GM23338 (cell line): Measurements from ENCODE around the gene ZSWIM3. TPM values are rescaled to one million over a fixed set of nuclear protein-coding genes. Genes with fewer than 3 reads are reported as not detected.

ENCODE experiments used
- ATAC-seq: fragments of 200-7000 bp; cut with Tn5 transposase; 3 replicates; pipeline ENCODE4 v1.9.1; 2020
- DNase-seq: peaks from one replicate; pipeline ENCODE4 v3.0.0-alpha.2; 2015; ENCODE audit warnings: low spot score
- H2AFZ ChIP-seq: fragments of 200-600 bp; sonication (generic); 2 replicates; pipeline ENCODE4 v1.8.0; 2016; ENCODE audit warnings: antibody characterized with exemption, mild to moderate bottlenecking, moderate library complexity
- H3F3A ChIP-seq: fragments of 200-600 bp; sonication (generic); replicated peaks from 2 replicates; pipeline ENCODE4 v1.8.0; 2017; ENCODE audit warnings: antibody characterized with exemption, mixed run types, low read depth
- H3K27ac ChIP-seq: fragments of 200-600 bp; sonication (generic); 2 replicates; pipeline ENCODE4 v1.6.1; 2016; ENCODE audit warnings: low read depth
- H3K27me3 ChIP-seq: fragments of 200-600 bp; sonication (generic); 2 replicates; pipeline ENCODE4 v1.8.0; 2016; ENCODE audit warnings: mild to moderate bottlenecking, mixed run types, moderate library complexity; ENCODE audit not compliant: insufficient read depth
- H3K36me3 ChIP-seq: fragments of 200-600 bp; sonication (generic); 2 replicates; pipeline ENCODE4 v1.8.0; 2016; ENCODE audit warnings: mild to moderate bottlenecking; ENCODE audit not compliant: insufficient read depth
- H3K4me1 ChIP-seq: fragments of 200-600 bp; sonication (generic); 2 replicates; pipeline ENCODE4 v1.8.0; 2016; ENCODE audit warnings: mild to moderate bottlenecking, moderate library complexity; ENCODE audit not compliant: insufficient read depth
- H3K4me2 ChIP-seq: fragments of 200-600 bp; sonication (generic); 2 replicates; pipeline ENCODE4 v1.7.1; 2017; ENCODE audit warnings: mixed run types
- H3K4me3 ChIP-seq: fragments of 200-600 bp; sonication (generic); 2 replicates; pipeline ENCODE4 v1.6.1; 2016; ENCODE audit warnings: mixed run types
- H3K79me2 ChIP-seq: fragments of 200-600 bp; sonication (generic); replicated peaks from 2 replicates; pipeline ENCODE4 v1.8.0; 2017; ENCODE audit warnings: mild to moderate bottlenecking; ENCODE audit not compliant: insufficient read depth
- H3K9me2 ChIP-seq: fragments of 200-600 bp; sonication (generic); 2 replicates; pipeline ENCODE4 v1.8.0; 2017; ENCODE audit not compliant: insufficient read depth
- H4K20me1 ChIP-seq: fragments of 200-600 bp; sonication (generic); replicated peaks from 2 replicates; pipeline ENCODE4 v1.8.0; 2017; ENCODE audit warnings: mild to moderate bottlenecking; ENCODE audit not compliant: insufficient read depth
- H3K27ac Mint-ChIP-seq: 2 replicates; pipeline ENCODE4 v1.8.0; 2020; ENCODE audit warnings: inconsistent platforms, mild to moderate bottlenecking, moderate library complexity, mixed read lengths
- H3K27me3 Mint-ChIP-seq: 3 replicates; pipeline ENCODE4 v1.8.0; 2022; ENCODE audit warnings: low read depth, mild to moderate bottlenecking, moderate library complexity, mixed read lengths, inconsistent platforms; ENCODE audit not compliant: insufficient read depth, poor library complexity
- H3K36me3 Mint-ChIP-seq: 3 replicates; pipeline ENCODE4 v1.8.0; 2021; ENCODE audit warnings: low read depth, mild to moderate bottlenecking, inconsistent platforms, moderate library complexity, mixed read lengths
- H3K4me1 Mint-ChIP-seq: 3 replicates; pipeline ENCODE4 v1.8.0; 2020; ENCODE audit warnings: mild to moderate bottlenecking, inconsistent platforms, mixed read lengths
- H3K4me3 Mint-ChIP-seq: 3 replicates; pipeline ENCODE4 v1.8.0; 2021; ENCODE audit warnings: moderate library complexity, mild to moderate bottlenecking, inconsistent platforms, mixed read lengths
- H3K9me3 Mint-ChIP-seq: 3 replicates; pipeline ENCODE4 v1.8.0; 2020; ENCODE audit warnings: moderate library complexity, mild to moderate bottlenecking, inconsistent platforms, mixed read lengths
- CREB1 ChIP-seq: fragments of 250-450 bp; sonication (Bioruptor Pico); IDR thresholded peaks from 2 replicates; pipeline ENCODE4 v1.5.0; 2020; ENCODE audit warnings: low read depth, mild to moderate bottlenecking, moderate library complexity
- CTCF ChIP-seq, 2 experiments: fragments of 200-600 bp in 1 of 2; sonication (generic) in 1 of 2; conservative IDR thresholded peaks; 2 replicates each; pipeline versions ENCODE4 v1.5.1 to v1.6.1; 2016 to 2017; ENCODE audit warnings: antibody characterized with exemption in 2 of 2, low read depth in 2 of 2, mild to moderate bottlenecking in 2 of 2, moderate library complexity in 1 of 2
- EZH2 ChIP-seq: fragments of 200-600 bp; sonication (generic); IDR thresholded peaks from one replicate; pipeline ENCODE4 v1.8.0; 2017; ENCODE audit warnings: antibody characterized with exemption, mild to moderate bottlenecking, low read depth; ENCODE audit not compliant: unreplicated experiment
- EZH2phosphoT487 ChIP-seq: fragments of 200-600 bp; sonication (generic); IDR thresholded peaks from one replicate; pipeline ENCODE4 v1.8.1; 2018; ENCODE audit warnings: antibody characterized with exemption; ENCODE audit not compliant: unreplicated experiment
- JUNB ChIP-seq: IDR thresholded peaks from one replicate; pipeline ENCODE4 v1.6.1; 2016; ENCODE audit warnings: antibody characterized with exemption; ENCODE audit not compliant: unreplicated experiment
- NANOG ChIP-seq: IDR thresholded peaks from 2 replicates; pipeline ENCODE4 v1.6.1; 2016; ENCODE audit warnings: antibody characterized with exemption, borderline replicate concordance
- POLR2AphosphoS5 ChIP-seq: IDR thresholded peaks from 2 replicates; pipeline ENCODE4 v1.6.1; 2016; ENCODE audit warnings: antibody characterized with exemption, low read depth
- REST ChIP-seq: IDR thresholded peaks from one replicate; pipeline ENCODE4 v1.6.1; 2018; ENCODE audit warnings: antibody characterized with exemption; ENCODE audit not compliant: unreplicated experiment
- ZNF114 ChIP-seq: fragments of 250-450 bp; sonication (Bioruptor Pico); IDR thresholded peaks from 2 replicates; pipeline ENCODE4 v1.5.0; 2020; ENCODE audit warnings: mild to moderate bottlenecking, moderate library complexity
- ZNF331 ChIP-seq: fragments of 250-450 bp; sonication (Bioruptor Pico); IDR thresholded peaks from 2 replicates; pipeline ENCODE4 v1.5.0; 2020; ENCODE audit warnings: low read depth, mild to moderate bottlenecking, moderate library complexity
- polyA plus RNA-seq: library from polyadenylated mRNA; unstranded; fragments of >200 nt; fragmentation: Nextera tagmentation; extraction: Ambion mirVana; gene quantifications from 2 replicates; pipeline ENCODE4 v1.2.1, GENCODE V29; 2016
- total RNA-seq: library from RNA; depleted of rRNA; stranded (reverse); fragments of >200 nt; shearing (Covaris generic); gene quantifications from 2 replicates; pipeline ENCODE4 v1.2.3, GENCODE V29; 2014

Gene ZSWIM3
- total and polyA plus RNA-seq, 2 experiments from 2014 or later, result 2.0 to 8.2 TPM

DNA sequence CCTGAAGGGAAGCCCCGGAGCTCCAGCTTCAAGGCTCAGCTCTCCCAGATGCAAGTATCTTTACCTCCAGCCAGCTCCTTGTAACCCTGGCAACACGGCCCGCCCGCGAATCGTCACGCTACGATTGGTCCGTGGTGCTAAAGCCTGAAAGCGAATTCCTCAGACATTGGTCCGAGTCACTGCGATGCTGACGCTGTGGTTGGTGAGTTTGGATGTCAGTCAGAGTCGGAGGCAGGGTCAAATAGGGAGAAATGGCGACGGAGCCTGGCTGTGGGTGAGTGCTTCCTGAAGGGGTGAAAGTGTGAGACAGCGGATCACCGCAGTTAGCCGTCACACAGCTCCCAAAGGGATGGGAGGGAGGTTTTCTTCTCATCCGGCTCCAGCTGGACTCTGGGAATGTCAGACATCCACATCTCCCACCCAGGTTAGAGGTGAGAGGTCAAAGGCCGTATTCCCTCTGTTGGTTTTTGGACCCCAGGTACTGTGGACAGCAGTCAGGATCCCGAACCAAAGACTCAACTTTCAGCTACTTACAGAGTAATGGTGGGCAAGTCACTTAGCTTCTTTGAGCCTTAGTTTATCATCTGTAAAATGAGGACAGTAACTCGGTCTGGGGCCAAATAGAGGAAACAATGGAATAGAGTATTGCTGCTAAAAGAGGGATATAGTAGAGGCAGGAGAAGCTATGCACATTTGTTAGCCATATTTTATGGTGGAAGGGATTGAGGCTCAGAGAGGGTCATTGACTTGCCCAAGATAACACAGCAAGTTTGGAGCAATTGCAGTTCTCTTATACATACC, 23.8 kb downstream of the ZSWIM3 start, which contains the start of gene ZSWIM1:
Gene ZSWIM1, plus strand, starts transcription at position 240 of the 801 bp plus-strand sequence. CDS start 1,366 bp downstream, outside the sequence.
- H4K20me1 ChIP-seq, result peaks cover 11% of the 10 kb centered on the region
- DNase-seq, result peak; percentile 100
- H3K27ac ChIP-seq, result 0 out of 2 replicates have a peak within 1 kb of the TSS, but pooled peaks have one; percentile 1
- TF ChIP-seq CTCF (conservative IDR thresholded peaks at IDR 0.05; ENCODE audit: low read depth in 2 of 2), result no peak
- peak; percentile 18 for TF ChIP-seq REST
- peak; percentile 86 for TF ChIP-seq CREB1 (CRISPR knock-in tag)
- peak; percentile 91 for TF ChIP-seq POLR2AphosphoS5
- ATAC-seq, result peak; percentile 99
- Mint-ChIP-seq H3K4me1 (peaks cover 8% of the 10 kb centered on the region), H3K4me3 (peak within 1 kb of the TSS; percentile 95), H3K27me3 (peaks cover 2% of the 10 kb centered on the region), H3K27ac (peak within 1 kb of the TSS; percentile 93), H3K9me3 (no peaks in the 10 kb centered on the region), H3K36me3 (peaks cover 29% of the 10 kb centered on the region)
- H3K79me2 ChIP-seq, result peaks cover 14% of the 10 kb centered on the region
- H3K9me2 ChIP-seq, result no peaks in the 10 kb centered on the region
- H2AFZ ChIP-seq, result no peak within 1 kb of the TSS
- H3K4me1 ChIP-seq, result no peaks in the 10 kb centered on the region
- no peaks in the 10 kb centered on the region for H3K27me3 ChIP-seq
- no peaks in the 10 kb centered on the region for H3F3A ChIP-seq
- H3K4me2 ChIP-seq, result peak within 1 kb of the TSS; percentile 90
- peak within 1 kb of the TSS; percentile 69 for H3K4me3 ChIP-seq
- H3K36me3 ChIP-seq, result no peaks in the 10 kb centered on the region

GRCh38 chr20:45882469-45883099, 25.2 kb downstream of the ZSWIM3 start:
- Histone ChIP-seq H3K27ac (no peak overlapping the region), H3K27me3 (no peaks in the 10 kb centered on the region), H3K4me3 (no peak overlapping the region), H3K36me3 (peaks cover 1% of the 10 kb centered on the region; the same call in 1 of the 2 replicates), H3K79me2 (peaks cover 14% of the 10 kb centered on the region), H3K4me1 (no peaks in the 10 kb centered on the region), H3K4me2 (no peak overlapping the region), H3K9me2 (no peaks in the 10 kb centered on the region), H3F3A (no peaks in the 10 kb centered on the region), H4K20me1 (peaks cover 11% of the 10 kb centered on the region), H2AFZ (no peak overlapping the region)
- peaks cover 6% of the 10 kb centered on the region for H3K27me3 Mint-ChIP-seq
- H3K9me3 Mint-ChIP-seq, result no peaks in the 10 kb centered on the region
- H3K27ac Mint-ChIP-seq, result no peak overlapping the region
- ATAC-seq (no peak), DNase-seq (no peak)
- peaks cover 22% of the 10 kb centered on the region for H3K36me3 Mint-ChIP-seq
- peaks cover 8% of the 10 kb centered on the region for H3K4me1 Mint-ChIP-seq
- H3K4me3 Mint-ChIP-seq, result peak overlapping the region; percentile 66
- TF ChIP-seq ZNF114 (CRISPR knock-in tag) (no peak), EZH2 (no peak), REST (no peak), CTCF (conservative IDR thresholded peaks at IDR 0.05; ENCODE audit: low read depth in 2 of 2) (no peak), NANOG (no peak), EZH2phosphoT487 (no peak), POLR2AphosphoS5 (no peak), CREB1 (CRISPR knock-in tag) (no peak), ZNF331 (CRISPR knock-in tag) (no peak), JUNB (no peak)
